Measurements from ENCODE around the gene PTPRA. TPM values are rescaled to one million over a fixed set of nuclear protein-coding genes. Genes with fewer than 3 reads are reported as not detected.

PTPRA gene
- total and polyA plus RNA-seq, 2 donors from 2014 or later: 33.1 to 70.3 TPM

DNA sequence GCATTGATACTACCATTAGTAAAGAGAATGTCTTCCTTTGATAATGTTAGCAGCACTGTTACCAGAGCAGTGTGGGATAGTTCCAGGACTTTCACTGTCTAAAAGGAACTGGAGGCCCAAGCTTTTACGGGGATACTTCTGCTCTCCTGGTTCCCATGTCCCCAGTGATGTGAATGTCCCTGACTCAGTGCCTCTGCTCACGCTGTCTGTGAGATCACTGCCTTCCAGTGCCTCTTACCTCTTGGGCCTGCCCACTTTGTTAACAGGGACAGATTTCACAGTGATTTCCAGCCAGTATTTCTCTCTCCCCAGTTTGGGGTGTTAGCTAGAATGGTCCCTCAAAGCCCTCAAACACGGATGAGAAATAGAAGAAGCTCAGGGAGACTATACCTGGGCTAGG, 14.4 kb downstream of the PTPRA start:
- no peak for TF ChIP-seq CTCF (IDR thresholded peaks at IDR 0.05; ENCODE audit: borderline replicate concordance, extremely low read depth, insufficient read depth)
- Histone ChIP-seq H3K36me3 (ENCODE audit: control insufficient read depth in 2 of 3, insufficient read depth in 3 of 3, low read length in 3 of 3) (no peaks in the 10 kb centered on the region), H3K27me3 (ENCODE audit: control insufficient read depth, insufficient read depth, low read length) (no peaks in the 10 kb centered on the region), H3K27ac (ENCODE audit: low read depth in 2 of 2, low read length in 2 of 2) (no peak overlapping the region), H3K9ac (ENCODE audit: low read length in 3 of 3) (no peak overlapping the region), H3K4me1 (ENCODE audit: control insufficient read depth in 2 of 3, insufficient read depth in 2 of 3, low read depth in 1 of 3, low read length in 3 of 3) (peaks cover 0 to 2% (median 0%) of the 10 kb centered on the region in 3 donors), H3K9me3 (ENCODE audit: control insufficient read depth in 2 of 3, insufficient read depth in 1 of 3, low read length in 3 of 3) (no peaks in the 10 kb centered on the region), H3K4me3 (ENCODE audit: low read length in 3 of 3) (no peak overlapping the region)
- no peak for DNase-seq
- FAIRE-seq: no peak
- intact Hi-C loops (cut with DNase I): no loop called here

- intact Hi-C loops (cut with DNase I): no loop called here
- Histone ChIP-seq H3K36me3 (ENCODE audit: control insufficient read depth in 2 of 3, insufficient read depth in 3 of 3, low read length in 3 of 3) (no peaks in the 10 kb centered on the region), H3K27me3 (ENCODE audit: control insufficient read depth, insufficient read depth, low read length) (no peaks in the 10 kb centered on the region), H3K4me3 (ENCODE audit: low read length in 3 of 3) (no peak overlapping the region), H3K4me1 (ENCODE audit: control insufficient read depth in 2 of 3, insufficient read depth in 2 of 3, low read depth in 1 of 3, low read length in 3 of 3) (peaks cover 0 to 2% (median 0%) of the 10 kb centered on the region in 3 donors), H3K9me3 (ENCODE audit: control insufficient read depth in 2 of 3, insufficient read depth in 1 of 3, low read length in 3 of 3) (no peaks in the 10 kb centered on the region), H3K27ac (ENCODE audit: low read depth in 2 of 2, low read length in 2 of 2) (no peak overlapping the region), H3K9ac (ENCODE audit: low read length in 3 of 3) (no peak overlapping the region)
- no peak for TF ChIP-seq CTCF (IDR thresholded peaks at IDR 0.05; ENCODE audit: borderline replicate concordance, extremely low read depth, insufficient read depth)
- FAIRE-seq: no peak
- DNase-seq: no peak
Measured at GRCh38 chr20:2888224-2888955, 15.1 kb downstream of the PTPRA start.

DNA sequence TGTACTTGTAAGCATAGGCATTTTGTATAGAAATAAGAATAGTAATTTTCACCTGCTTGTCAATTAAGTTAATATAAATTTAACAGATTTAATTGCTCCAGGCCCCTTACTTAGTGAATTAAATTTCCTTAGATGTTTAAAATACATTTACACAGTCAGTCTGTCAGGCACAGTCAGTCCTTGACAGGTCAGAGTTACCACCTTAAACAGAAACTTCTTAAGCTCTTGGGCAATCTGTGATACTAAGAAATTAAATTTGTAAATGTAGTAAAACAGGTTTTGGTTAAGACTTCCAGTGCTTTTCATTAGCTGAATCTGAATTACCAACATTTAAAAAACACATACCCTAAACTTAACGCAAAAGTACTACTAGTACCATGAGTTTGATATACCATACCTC, 15.9 kb downstream of the PTPRA start:
- no peak overlapping the region for H3K9ac ChIP-seq (ENCODE audit: low read length in 3 of 3)
- no peak overlapping the region for H3K4me3 ChIP-seq (ENCODE audit: low read length in 3 of 3)
- FAIRE-seq: no peak
- no peak for TF ChIP-seq CTCF (IDR thresholded peaks at IDR 0.05; ENCODE audit: borderline replicate concordance, extremely low read depth, insufficient read depth)
- intact Hi-C loops (cut with DNase I): no loop called here
- H3K27ac ChIP-seq (ENCODE audit: low read depth in 2 of 2, low read length in 2 of 2): no peak overlapping the region
- H3K36me3 ChIP-seq (ENCODE audit: control insufficient read depth in 2 of 3, insufficient read depth in 3 of 3, low read length in 3 of 3): no peaks in the 10 kb centered on the region
- DNase-seq: peak in 1 of 5 donors; percentile 13
- H3K27me3 ChIP-seq (ENCODE audit: control insufficient read depth, insufficient read depth, low read length): no peaks in the 10 kb centered on the region
- H3K9me3 ChIP-seq (ENCODE audit: control insufficient read depth in 2 of 3, insufficient read depth in 1 of 3, low read length in 3 of 3): no peaks in the 10 kb centered on the region
- peaks cover 0 to 2% (median 0%) of the 10 kb centered on the region in 3 donors for H3K4me1 ChIP-seq (ENCODE audit: control insufficient read depth in 2 of 3, insufficient read depth in 2 of 3, low read depth in 1 of 3, low read length in 3 of 3)
